ENCODE measurements around the gene CTNNA2.

DNA sequence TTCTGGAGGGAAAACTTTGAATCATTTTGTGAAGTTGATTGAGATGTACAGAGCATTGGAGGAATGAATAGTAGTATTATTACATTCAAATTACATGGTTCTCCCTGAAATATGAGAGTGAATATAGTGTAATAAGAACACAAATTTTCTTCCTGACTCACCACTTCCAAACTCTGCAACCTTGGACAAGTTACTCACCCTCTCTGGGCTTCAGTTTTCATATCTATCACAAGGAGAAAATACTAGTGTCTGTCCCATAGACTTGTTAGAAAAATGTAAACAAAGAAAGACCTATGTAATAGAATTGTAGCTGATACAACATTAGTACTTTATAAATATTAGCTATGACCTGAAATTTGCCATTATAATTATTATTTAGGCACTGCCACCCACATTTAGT lies 640.9 kb downstream of the CTNNA2 start:
- TF ChIP-seq, protein P1, sequence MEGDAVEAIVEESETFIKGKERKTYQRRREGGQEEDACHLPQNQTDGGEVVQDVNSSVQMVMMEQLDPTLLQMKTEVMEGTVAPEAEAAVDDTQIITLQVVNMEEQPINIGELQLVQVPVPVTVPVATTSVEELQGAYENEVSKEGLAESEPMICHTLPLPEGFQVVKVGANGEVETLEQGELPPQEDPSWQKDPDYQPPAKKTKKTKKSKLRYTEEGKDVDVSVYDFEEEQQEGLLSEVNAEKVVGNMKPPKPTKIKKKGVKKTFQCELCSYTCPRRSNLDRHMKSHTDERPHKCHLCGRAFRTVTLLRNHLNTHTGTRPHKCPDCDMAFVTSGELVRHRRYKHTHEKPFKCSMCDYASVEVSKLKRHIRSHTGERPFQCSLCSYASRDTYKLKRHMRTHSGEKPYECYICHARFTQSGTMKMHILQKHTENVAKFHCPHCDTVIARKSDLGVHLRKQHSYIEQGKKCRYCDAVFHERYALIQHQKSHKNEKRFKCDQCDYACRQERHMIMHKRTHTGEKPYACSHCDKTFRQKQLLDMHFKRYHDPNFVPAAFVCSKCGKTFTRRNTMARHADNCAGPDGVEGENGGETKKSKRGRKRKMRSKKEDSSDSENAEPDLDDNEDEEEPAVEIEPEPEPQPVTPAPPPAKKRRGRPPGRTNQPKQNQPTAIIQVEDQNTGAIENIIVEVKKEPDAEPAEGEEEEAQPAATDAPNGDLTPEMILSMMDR (IDR thresholded peaks at IDR 0.05) = no peak
- no peak for TF ChIP-seq POLR2A (IDR thresholded peaks at IDR 0.05)
